GM18519 (cell line): ENCODE results near the gene RRM1.

Source experiments
- ATAC-seq: cut with Tn5 transposase; IDR thresholded peaks from one replicate; pipeline ENCODE4 v1.9.1; 2021; ENCODE audit warnings: mild to moderate bottlenecking, moderate library complexity; ENCODE audit not compliant: unreplicated experiment, low FRiP score

RRM1 gene

GRCh38 chr11:4074266-4074665 lies 20.3 kb upstream of the RRM1 start:
- ATAC-seq = no peak

- no peak for ATAC-seq
These were observed 17.8 kb upstream of the RRM1 start for GRCh38 chr11:4076774-4077173.

GRCh38 chr11:4083198-4083597 lies 11.4 kb upstream of the RRM1 start:
- no peak for ATAC-seq

- no peak for ATAC-seq
These were observed 10.0 kb upstream of the RRM1 start for GRCh38 chr11:4084406-4085125.

- ATAC-seq = no peak
These were observed 9.0 kb upstream of the RRM1 start for GRCh38 chr11:4085575-4085974.

GRCh38 chr11:4086575-4087353 lies 7.8 kb upstream of the RRM1 start:
- no peak for ATAC-seq

GRCh38 chr11:4087551-4087950 lies 7.0 kb upstream of the RRM1 start:
- ATAC-seq = no peak

- no peak for ATAC-seq
These were observed 4.3 kb upstream of the RRM1 start for GRCh38 chr11:4090258-4090657.

- ATAC-seq = no peak
These were observed 2.6 kb upstream of the RRM1 start for GRCh38 chr11:4092026-4092425.

GRCh38 chr11:4093519-4094347 lies 866 bp upstream of the RRM1 start:
- ATAC-seq = no peak

- no peak for ATAC-seq
These were observed 1.1 kb downstream of the RRM1 start for GRCh38 chr11:4095509-4096230.

GRCh38 chr11:4098026-4098621 lies 3.5 kb downstream of the RRM1 start:
- no peak for ATAC-seq

- no peak for ATAC-seq
These were observed 8.1 kb downstream of the RRM1 start for GRCh38 chr11:4102711-4103110.

GRCh38 chr11:4103269-4103668 lies 8.7 kb downstream of the RRM1 start:
- no peak for ATAC-seq

- no peak for ATAC-seq
These were observed 11.3 kb downstream of the RRM1 start for GRCh38 chr11:4105916-4106315.

- no peak for ATAC-seq
These were observed 17.2 kb downstream of the RRM1 start for GRCh38 chr11:4111834-4112233.

- ATAC-seq = no peak
These were observed 20.5 kb downstream of the RRM1 start for GRCh38 chr11:4115128-4115527.

GRCh38 chr11:4118107-4118506 lies 23.5 kb downstream of the RRM1 start:
- no peak for ATAC-seq

GRCh38 chr11:4123218-4123617 lies 28.6 kb downstream of the RRM1 start:
- ATAC-seq = no peak

GRCh38 chr11:4125141-4125540 lies 30.5 kb downstream of the RRM1 start:
- no peak for ATAC-seq
